OCI-LY7 (cell line): ENCODE measurements around the gene VAV1.

ENCODE experiments used
- EZH2phosphoT487 ChIP-seq: fragments of 200-600 bp; sonication (generic); IDR thresholded peaks from 2 replicates; pipeline ENCODE4 v1.6.1; 2018; ENCODE audit warnings: low read depth, borderline replicate concordance, mild to moderate bottlenecking, mixed run types, antibody characterized with exemption, low read length, moderate library complexity, mixed read lengths
- TF ChIP-seq, protein P1 (sequence below): fragments of 200-600 bp; sonication (generic); conservative IDR thresholded peaks from 2 replicates; pipeline ENCODE4 v1.5.1; 2014; ENCODE audit warnings: mild to moderate bottlenecking, antibody characterized with exemption, low read length, moderate library complexity, mixed read lengths

DNA sequence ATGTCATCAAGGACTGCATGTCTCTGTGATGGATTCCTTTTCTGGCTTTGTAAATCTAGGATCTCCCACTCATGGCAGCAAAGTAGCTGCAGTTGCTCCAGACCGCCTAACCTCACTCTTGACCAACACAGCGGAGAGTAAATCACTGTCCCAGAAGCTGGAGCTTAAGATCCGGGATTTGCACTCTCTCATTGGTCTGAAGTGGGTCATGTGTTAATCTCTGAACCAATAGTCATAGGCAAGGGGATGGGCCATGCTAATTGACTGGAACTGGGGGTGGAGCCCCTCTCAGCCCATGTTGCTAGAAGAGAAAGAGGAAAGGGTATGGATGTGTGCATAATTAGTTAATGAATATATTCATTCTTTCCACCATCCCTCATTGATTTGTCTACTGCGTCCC lies 34.0 kb downstream of the VAV1 start:
- TF ChIP-seq, protein P1, sequence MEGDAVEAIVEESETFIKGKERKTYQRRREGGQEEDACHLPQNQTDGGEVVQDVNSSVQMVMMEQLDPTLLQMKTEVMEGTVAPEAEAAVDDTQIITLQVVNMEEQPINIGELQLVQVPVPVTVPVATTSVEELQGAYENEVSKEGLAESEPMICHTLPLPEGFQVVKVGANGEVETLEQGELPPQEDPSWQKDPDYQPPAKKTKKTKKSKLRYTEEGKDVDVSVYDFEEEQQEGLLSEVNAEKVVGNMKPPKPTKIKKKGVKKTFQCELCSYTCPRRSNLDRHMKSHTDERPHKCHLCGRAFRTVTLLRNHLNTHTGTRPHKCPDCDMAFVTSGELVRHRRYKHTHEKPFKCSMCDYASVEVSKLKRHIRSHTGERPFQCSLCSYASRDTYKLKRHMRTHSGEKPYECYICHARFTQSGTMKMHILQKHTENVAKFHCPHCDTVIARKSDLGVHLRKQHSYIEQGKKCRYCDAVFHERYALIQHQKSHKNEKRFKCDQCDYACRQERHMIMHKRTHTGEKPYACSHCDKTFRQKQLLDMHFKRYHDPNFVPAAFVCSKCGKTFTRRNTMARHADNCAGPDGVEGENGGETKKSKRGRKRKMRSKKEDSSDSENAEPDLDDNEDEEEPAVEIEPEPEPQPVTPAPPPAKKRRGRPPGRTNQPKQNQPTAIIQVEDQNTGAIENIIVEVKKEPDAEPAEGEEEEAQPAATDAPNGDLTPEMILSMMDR: no peak
- no peak for TF ChIP-seq EZH2phosphoT487
